Astrocyte (in vitro differentiated cells and primary cell): Measurements from ENCODE around the gene MCF2L. TPM values are rescaled to one million over a fixed set of nuclear protein-coding genes. Genes with fewer than 3 reads are reported as not detected.

ENCODE experiments used
- DNase-seq: peaks from one replicate; pipeline ENCODE4 v3.0.0-alpha.2; 2010; ENCODE audit warnings: low read depth
- FAIRE-seq: peaks from 2 replicates; lab custom pipeline; 2011; peaks lifted over from hg19 to GRCh38; lab: Jason Lieb, UNC
- H2AFZ ChIP-seq: 2 replicates; pipeline ENCODE4 v1.6.0; 2012; ENCODE audit warnings: low read depth, low read length, inconsistent platforms
- H3K27ac ChIP-seq: 2 replicates; pipeline ENCODE4 v1.5.1; 2011; ENCODE audit warnings: low read depth, low read length, inconsistent platforms
- H3K27me3 ChIP-seq: 2 replicates; pipeline ENCODE4 v1.6.0; 2011; ENCODE audit warnings: low read length, inconsistent platforms; ENCODE audit not compliant: insufficient read depth
- H3K36me3 ChIP-seq: 2 replicates; pipeline ENCODE4 v1.5.1; 2011; ENCODE audit warnings: low read length, inconsistent platforms; ENCODE audit not compliant: insufficient read depth
- H3K4me1 ChIP-seq: 2 replicates; pipeline ENCODE4 v1.5.1; 2011; ENCODE audit warnings: low read length, inconsistent platforms; ENCODE audit not compliant: insufficient read depth
- H3K4me2 ChIP-seq: 2 replicates; pipeline ENCODE4 v1.6.0; 2012; ENCODE audit warnings: low read length, inconsistent platforms
- H3K4me3 ChIP-seq: 2 replicates; pipeline ENCODE4 v1.5.1; 2011; ENCODE audit warnings: low read depth, mild to moderate bottlenecking, low read length, inconsistent platforms; ENCODE audit not compliant: insufficient read depth
- H3K79me2 ChIP-seq: 2 replicates; pipeline ENCODE4 v1.6.0; 2012; ENCODE audit warnings: mild to moderate bottlenecking, low read length, inconsistent platforms; ENCODE audit not compliant: insufficient read depth
- H3K9ac ChIP-seq: 2 replicates; pipeline ENCODE4 v1.6.0; 2012; ENCODE audit warnings: mild to moderate bottlenecking, low read length, inconsistent platforms
- H3K9me3 ChIP-seq: 2 replicates; pipeline ENCODE4 v1.5.1; 2012; ENCODE audit warnings: low read depth, mild to moderate bottlenecking, low read length, inconsistent platforms; ENCODE audit not compliant: insufficient read depth
- H4K20me1 ChIP-seq: 2 replicates; pipeline ENCODE4 v1.6.0; 2012; ENCODE audit warnings: low read length, inconsistent platforms; ENCODE audit not compliant: insufficient read depth
- H3K27ac Mint-ChIP-seq: one replicate; pipeline ENCODE4 v1.8.0; 2021; ENCODE audit warnings: mild to moderate bottlenecking, mixed read lengths; ENCODE audit not compliant: unreplicated experiment
- H3K27me3 Mint-ChIP-seq: one replicate; pipeline ENCODE4 v1.8.0; 2021; ENCODE audit warnings: low read depth, mixed read lengths; ENCODE audit not compliant: unreplicated experiment
- H3K36me3 Mint-ChIP-seq: one replicate; pipeline ENCODE4 v1.8.0; 2021; ENCODE audit warnings: low read depth, mixed read lengths; ENCODE audit not compliant: unreplicated experiment
- H3K4me1 Mint-ChIP-seq: one replicate; pipeline ENCODE4 v1.8.0; 2021; ENCODE audit warnings: low read depth, mixed read lengths; ENCODE audit not compliant: unreplicated experiment
- H3K4me3 Mint-ChIP-seq: one replicate; pipeline ENCODE4 v1.8.0; 2021; ENCODE audit warnings: mild to moderate bottlenecking, moderate library complexity, mixed read lengths; ENCODE audit not compliant: unreplicated experiment
- H3K9me3 Mint-ChIP-seq: one replicate; pipeline ENCODE4 v1.8.0; 2021; ENCODE audit warnings: mild to moderate bottlenecking, mixed read lengths; ENCODE audit not compliant: unreplicated experiment
- CTCF ChIP-seq: IDR thresholded peaks from 2 replicates; pipeline ENCODE4 v1.5.1; 2011; ENCODE audit warnings: low read depth, mild to moderate bottlenecking, inconsistent platforms, low read length, moderate library complexity; ENCODE audit not compliant: insufficient read depth
- EZH2 ChIP-seq: IDR thresholded peaks from 2 replicates; pipeline ENCODE4 v1.6.1; 2012; ENCODE audit warnings: mild to moderate bottlenecking, low read length, inconsistent platforms; ENCODE audit not compliant: insufficient read depth
- total RNA-seq: library from RNA; stranded (reverse); gene quantifications from 2 replicates; pipeline ENCODE4 v1.2.1, GENCODE V29; 2021

Gene MCF2L
- total RNA-seq, 1 donor from 2014 or later = 3.4 TPM

GRCh38 chr13:113058129-113058987, 89.3 kb downstream of the MCF2L start:
- H3K9me3 Mint-ChIP-seq = no peaks in the 10 kb centered on the region
- Histone ChIP-seq H3K4me3 (no peak overlapping the region), H4K20me1 (no peaks in the 10 kb centered on the region), H3K27me3 (peaks cover 17% of the 10 kb centered on the region), H3K9ac (no peak overlapping the region), H3K27ac (no peak overlapping the region), H3K79me2 (no peaks in the 10 kb centered on the region), H3K4me1 (no peaks in the 10 kb centered on the region), H3K4me2 (no peak overlapping the region), H3K36me3 (no peaks in the 10 kb centered on the region), H3K9me3 (peaks cover 8% of the 10 kb centered on the region), H2AFZ (no peak overlapping the region)
- H3K4me3 Mint-ChIP-seq = no peak overlapping the region
- H3K4me1 Mint-ChIP-seq = no peaks in the 10 kb centered on the region
- no peak for DNase-seq
- no peak for TF ChIP-seq CTCF
- no peak for TF ChIP-seq EZH2
- H3K27ac Mint-ChIP-seq = no peak overlapping the region
- FAIRE-seq = no peak
- H3K36me3 Mint-ChIP-seq = no peaks in the 10 kb centered on the region
- peaks cover 21% of the 10 kb centered on the region for H3K27me3 Mint-ChIP-seq

GRCh38 chr13:113058988-113059850, 90.2 kb downstream of the MCF2L start:
- Histone ChIP-seq H2AFZ (no peak overlapping the region), H3K27ac (no peak overlapping the region), H3K4me1 (peaks cover 2% of the 10 kb centered on the region), H3K9ac (no peak overlapping the region), H3K9me3 (peaks cover 4% of the 10 kb centered on the region), H3K4me3 (no peak overlapping the region), H3K79me2 (no peaks in the 10 kb centered on the region), H4K20me1 (no peaks in the 10 kb centered on the region), H3K36me3 (no peaks in the 10 kb centered on the region), H3K27me3 (peaks cover 10% of the 10 kb centered on the region), H3K4me2 (no peak overlapping the region)
- DNase-seq (no peak), FAIRE-seq (no peak)
- Mint-ChIP-seq H3K9me3 (no peaks in the 10 kb centered on the region), H3K27me3 (peaks cover 12% of the 10 kb centered on the region), H3K4me3 (no peak overlapping the region), H3K4me1 (peaks cover 1% of the 10 kb centered on the region), H3K27ac (no peak overlapping the region), H3K36me3 (no peaks in the 10 kb centered on the region)
- TF ChIP-seq EZH2 (no peak), CTCF (no peak)
